WTC11 (cell line): ENCODE measurements around the gene LYL1. TPM values are rescaled to one million over a fixed set of nuclear protein-coding genes. Genes with fewer than 3 reads are reported as not detected.

Experiments
- ATAC-seq: fragments of 200-7000 bp; cut with Tn5 transposase; 2 replicates; pipeline ENCODE4 v1.10.0; 2021; ENCODE audit warnings: mild to moderate bottlenecking, moderate library complexity
- CTCF ChIA-PET: fragments of 300-600 bp; sonication (Branson Sonifier 250); formaldehyde crosslinking; loops from one replicate; lab custom pipeline; 2021; ENCODE audit warnings: antibody characterized with exemption; lab: Charles Lee
- POLR2A ChIA-PET: fragments of 350-600 bp; sonication (Branson Sonifier 250); formaldehyde crosslinking; loops from one replicate; lab custom pipeline; 2021; ENCODE audit warnings: antibody characterized with exemption; lab: Charles Lee
- DNase-seq: peaks from one replicate; pipeline ENCODE4 v3.0.0; 2021; ENCODE audit warnings: low spot score
- H3K27ac Mint-ChIP-seq: 2 replicates; pipeline ENCODE4 v1.8.0; 2021; ENCODE audit warnings: mixed read lengths
- H3K27me3 Mint-ChIP-seq: 2 replicates; pipeline ENCODE4 v1.8.0; 2021; ENCODE audit warnings: low read depth, mild to moderate bottlenecking, moderate library complexity, mixed read lengths
- H3K36me3 Mint-ChIP-seq: 2 replicates; pipeline ENCODE4 v1.8.0; 2021; ENCODE audit warnings: mixed read lengths
- H3K4me1 Mint-ChIP-seq: 2 replicates; pipeline ENCODE4 v1.8.0; 2022; ENCODE audit warnings: mixed read lengths
- H3K4me3 Mint-ChIP-seq: 2 replicates; pipeline ENCODE4 v1.8.0; 2021; ENCODE audit warnings: mild to moderate bottlenecking, moderate library complexity, mixed read lengths
- H3K9me3 Mint-ChIP-seq: 2 replicates; pipeline ENCODE4 v1.8.0; 2021; ENCODE audit warnings: mixed read lengths
- CREM ChIP-seq: sonication (generic); formaldehyde crosslinking; IDR thresholded peaks from 2 replicates; pipeline ENCODE4 v1.8.1; 2022; ENCODE audit warnings: mild to moderate bottlenecking, missing genetic modification reagents, moderate library complexity
- RELA ChIP-seq: sonication (generic); formaldehyde crosslinking; IDR thresholded peaks from 2 replicates; pipeline ENCODE4 v1.8.1; 2022; ENCODE audit warnings: missing genetic modification reagents, mild to moderate bottlenecking, borderline replicate concordance
- SMAD3 ChIP-seq: sonication (generic); formaldehyde crosslinking; IDR thresholded peaks from 2 replicates; pipeline ENCODE4 v1.8.0; 2022; ENCODE audit warnings: missing genetic modification reagents, mild to moderate bottlenecking, borderline replicate concordance
- SOX15 ChIP-seq: fragments of 250-450 bp; sonication (Bioruptor Pico); IDR thresholded peaks from 2 replicates; pipeline ENCODE4 v1.9.0; 2021; ENCODE audit warnings: mild to moderate bottlenecking
- TEAD1 ChIP-seq: sonication (generic); formaldehyde crosslinking; IDR thresholded peaks from 2 replicates; pipeline ENCODE4 v1.8.0; 2022; ENCODE audit warnings: mild to moderate bottlenecking, missing genetic modification reagents
- ZNF317 ChIP-seq: sonication (generic); formaldehyde crosslinking; IDR thresholded peaks from 2 replicates; pipeline ENCODE4 v1.8.1; 2023; ENCODE audit warnings: low read depth, mild to moderate bottlenecking, moderate library complexity, missing genetic modification reagents, borderline replicate concordance
- total RNA-seq: library from RNA; stranded (reverse); gene quantifications from 3 replicates; pipeline ENCODE4 v1.2.3, GENCODE V29; 2021
- TF ChIP-seq, protein P1 (sequence below): sonication (generic); formaldehyde crosslinking; IDR thresholded peaks from 2 replicates; pipeline ENCODE4 v1.8.1; 2023; ENCODE audit warnings: mild to moderate bottlenecking, missing genetic modification reagents
- TF ChIP-seq, protein P2 (sequence below): sonication (generic); formaldehyde crosslinking; IDR thresholded peaks from 2 replicates; pipeline ENCODE4 v1.8.0; 2022; ENCODE audit warnings: mild to moderate bottlenecking, missing genetic modification reagents
- TF ChIP-seq, protein P3 (sequence below): fragments of 250-450 bp; sonication (Bioruptor Pico); IDR thresholded peaks from 2 replicates; pipeline ENCODE4 v1.9.0; 2021; ENCODE audit warnings: mild to moderate bottlenecking, borderline replicate concordance
- TF ChIP-seq, protein P4 (sequence below): sonication (generic); formaldehyde crosslinking; conservative IDR thresholded peaks from 2 replicates; pipeline ENCODE4 v1.8.1; 2023; ENCODE audit warnings: mild to moderate bottlenecking, low read depth, missing genetic modification reagents, moderate library complexity
- TF ChIP-seq, protein P5 (sequence below): sonication (generic); formaldehyde crosslinking; IDR thresholded peaks from 2 replicates; pipeline ENCODE4 v1.8.0; 2023; ENCODE audit warnings: missing genetic modification reagents, mild to moderate bottlenecking, borderline replicate concordance
- TF ChIP-seq, protein P6 (sequence below): sonication (generic); formaldehyde crosslinking; IDR thresholded peaks from 2 replicates; pipeline ENCODE4 v1.8.1; 2022; ENCODE audit warnings: low read depth, missing genetic modification reagents, borderline replicate concordance

Gene LYL1
- total RNA-seq, 1 experiment from 2014 or later: 1.2 TPM

DNA sequence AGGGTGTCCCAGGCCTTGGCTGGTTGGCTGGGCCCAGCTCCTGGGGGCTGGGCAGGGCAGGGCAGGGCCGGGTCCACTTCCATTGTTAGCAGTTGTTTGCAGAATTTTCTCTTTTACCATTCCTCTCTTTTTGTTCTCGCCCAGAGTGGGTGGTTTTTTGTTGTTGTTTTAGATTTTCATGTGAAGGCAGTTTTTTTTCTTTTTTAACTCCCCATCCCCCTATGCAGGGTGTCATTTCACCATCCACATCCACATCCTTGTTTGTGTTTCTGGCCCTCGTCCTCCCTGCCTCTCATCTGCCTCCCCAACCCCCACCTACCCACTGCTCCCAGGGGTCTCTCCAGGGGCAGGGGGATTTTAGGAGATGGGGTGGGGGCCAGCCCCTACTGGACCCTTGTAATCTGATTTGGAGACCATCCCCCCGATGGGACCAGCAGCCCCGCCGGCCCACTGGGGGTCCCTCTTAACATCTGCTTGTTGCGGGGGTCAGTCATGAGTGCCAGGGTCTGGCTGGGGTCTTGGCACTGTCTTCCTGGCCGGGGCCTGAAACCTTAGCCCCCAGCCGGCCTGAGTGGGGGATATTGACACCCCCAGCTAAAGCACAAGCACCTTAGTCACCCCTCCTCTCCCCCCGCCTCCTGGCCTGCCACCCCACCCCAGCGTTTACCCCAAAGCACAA, 37.1 kb upstream of the LYL1 start (continued):
- TF ChIP-seq ZNF317 (no peak), SOX15 (CRISPR knock-in tag) (no peak)
- TF ChIP-seq, protein P1, sequence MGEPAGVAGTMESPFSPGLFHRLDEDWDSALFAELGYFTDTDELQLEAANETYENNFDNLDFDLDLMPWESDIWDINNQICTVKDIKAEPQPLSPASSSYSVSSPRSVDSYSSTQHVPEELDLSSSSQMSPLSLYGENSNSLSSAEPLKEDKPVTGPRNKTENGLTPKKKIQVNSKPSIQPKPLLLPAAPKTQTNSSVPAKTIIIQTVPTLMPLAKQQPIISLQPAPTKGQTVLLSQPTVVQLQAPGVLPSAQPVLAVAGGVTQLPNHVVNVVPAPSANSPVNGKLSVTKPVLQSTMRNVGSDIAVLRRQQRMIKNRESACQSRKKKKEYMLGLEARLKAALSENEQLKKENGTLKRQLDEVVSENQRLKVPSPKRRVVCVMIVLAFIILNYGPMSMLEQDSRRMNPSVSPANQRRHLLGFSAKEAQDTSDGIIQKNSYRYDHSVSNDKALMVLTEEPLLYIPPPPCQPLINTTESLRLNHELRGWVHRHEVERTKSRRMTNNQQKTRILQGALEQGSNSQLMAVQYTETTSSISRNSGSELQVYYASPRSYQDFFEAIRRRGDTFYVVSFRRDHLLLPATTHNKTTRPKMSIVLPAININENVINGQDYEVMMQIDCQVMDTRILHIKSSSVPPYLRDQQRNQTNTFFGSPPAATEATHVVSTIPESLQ: no peak

DNA sequence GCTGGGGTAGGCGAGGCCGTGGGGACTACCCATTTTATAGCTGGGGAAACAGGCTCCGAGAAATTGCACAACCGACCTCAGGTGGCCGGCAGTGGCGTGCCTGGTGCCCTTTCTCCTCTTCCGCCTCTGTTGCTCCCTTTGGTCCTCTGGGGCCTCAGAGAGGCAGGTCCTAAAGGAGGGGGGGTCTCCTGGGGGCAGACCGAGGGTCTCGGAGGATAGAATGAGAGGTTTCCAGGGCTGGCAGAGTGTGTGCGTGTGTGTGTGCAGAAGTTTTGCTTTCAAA, 36.2 kb upstream of the LYL1 start:
- H3K36me3 Mint-ChIP-seq: peaks cover 31% of the 10 kb centered on the region
- H3K27ac Mint-ChIP-seq: no peak overlapping the region
- ChIA-PET CTCF (interaction anchor here (1.6 kb wide), 1 partner anchor 12 kb away, joined by 5 read pairs; the partner anchor contains the start of genes IER2 and STX10), POLR2A (interaction anchor here (0.9 to 1.4 kb wide), 2 partner anchors 14 to 26 kb away, joined by 3 read pairs; no protein-coding TSS in a partner anchor)
- H3K4me3 Mint-ChIP-seq: no peak overlapping the region
- ATAC-seq: no peak
- H3K9me3 Mint-ChIP-seq: no peaks in the 10 kb centered on the region
- peaks cover 8% of the 10 kb centered on the region for H3K4me1 Mint-ChIP-seq
- no peak for DNase-seq
- no peaks in the 10 kb centered on the region for H3K27me3 Mint-ChIP-seq
- TF ChIP-seq, protein P2, sequence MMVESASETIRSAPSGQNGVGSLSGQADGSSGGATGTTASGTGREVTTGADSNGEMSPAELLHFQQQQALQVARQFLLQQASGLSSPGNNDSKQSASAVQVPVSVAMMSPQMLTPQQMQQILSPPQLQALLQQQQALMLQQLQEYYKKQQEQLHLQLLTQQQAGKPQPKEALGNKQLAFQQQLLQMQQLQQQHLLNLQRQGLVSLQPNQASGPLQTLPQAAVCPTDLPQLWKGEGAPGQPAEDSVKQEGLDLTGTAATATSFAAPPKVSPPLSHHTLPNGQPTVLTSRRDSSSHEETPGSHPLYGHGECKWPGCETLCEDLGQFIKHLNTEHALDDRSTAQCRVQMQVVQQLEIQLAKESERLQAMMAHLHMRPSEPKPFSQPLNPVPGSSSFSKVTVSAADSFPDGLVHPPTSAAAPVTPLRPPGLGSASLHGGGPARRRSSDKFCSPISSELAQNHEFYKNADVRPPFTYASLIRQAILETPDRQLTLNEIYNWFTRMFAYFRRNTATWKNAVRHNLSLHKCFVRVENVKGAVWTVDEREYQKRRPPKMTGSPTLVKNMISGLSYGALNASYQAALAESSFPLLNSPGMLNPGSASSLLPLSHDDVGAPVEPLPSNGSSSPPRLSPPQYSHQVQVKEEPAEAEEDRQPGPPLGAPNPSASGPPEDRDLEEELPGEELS: no peak

DNA sequence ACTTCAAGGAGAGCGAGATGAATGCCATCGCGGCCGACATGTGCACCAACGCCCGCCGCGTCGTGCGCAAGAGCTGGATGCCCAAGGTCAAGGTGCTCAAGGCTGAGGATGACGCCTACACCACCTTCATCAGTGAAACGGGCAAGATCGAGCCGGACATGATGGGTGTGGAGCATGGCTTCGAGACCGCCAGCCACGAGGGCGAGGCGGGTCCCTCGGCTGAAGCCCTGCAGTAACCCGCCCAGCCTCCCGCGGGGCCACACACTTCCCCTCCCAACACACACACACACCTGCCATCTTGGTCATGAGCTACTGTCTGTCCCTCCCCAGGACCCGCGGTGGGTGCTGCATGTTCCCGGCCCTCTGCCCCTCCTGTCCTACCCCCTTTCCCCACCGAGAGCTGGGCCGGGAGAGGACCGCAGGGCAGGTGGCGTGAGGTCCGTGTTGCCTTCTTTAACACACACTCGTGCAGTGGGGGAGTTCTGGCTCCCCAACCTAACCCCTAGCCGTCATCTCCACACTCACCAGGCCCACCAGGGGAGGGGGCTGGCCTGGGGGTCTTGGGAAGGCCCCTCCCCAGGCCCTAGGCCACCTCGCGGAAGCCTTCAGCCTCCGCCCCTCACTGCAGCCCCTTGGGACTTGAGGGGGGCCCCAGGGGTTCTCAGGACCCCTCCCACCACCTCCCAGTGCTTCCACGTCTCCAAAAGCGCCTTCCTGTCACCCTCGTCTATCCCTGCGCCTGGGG, 35.7 kb upstream of the LYL1 start:
- ChIA-PET POLR2A (interaction anchor here (0.9 to 1.4 kb wide), 2 partner anchors 14 to 27 kb away, joined by 3 read pairs; no protein-coding TSS in a partner anchor), CTCF (interaction anchor here (1.6 kb wide), 1 partner anchor 12 kb away, joined by 5 read pairs; the partner anchor contains the start of genes IER2 and STX10)
- Mint-ChIP-seq H3K27ac (no peak overlapping the region), H3K4me3 (no peak overlapping the region), H3K4me1 (peaks cover 8% of the 10 kb centered on the region), H3K9me3 (no peaks in the 10 kb centered on the region), H3K27me3 (no peaks in the 10 kb centered on the region), H3K36me3 (peaks cover 33% of the 10 kb centered on the region)
- DNase-seq (no peak), ATAC-seq (no peak)
- TF ChIP-seq, protein P3, sequence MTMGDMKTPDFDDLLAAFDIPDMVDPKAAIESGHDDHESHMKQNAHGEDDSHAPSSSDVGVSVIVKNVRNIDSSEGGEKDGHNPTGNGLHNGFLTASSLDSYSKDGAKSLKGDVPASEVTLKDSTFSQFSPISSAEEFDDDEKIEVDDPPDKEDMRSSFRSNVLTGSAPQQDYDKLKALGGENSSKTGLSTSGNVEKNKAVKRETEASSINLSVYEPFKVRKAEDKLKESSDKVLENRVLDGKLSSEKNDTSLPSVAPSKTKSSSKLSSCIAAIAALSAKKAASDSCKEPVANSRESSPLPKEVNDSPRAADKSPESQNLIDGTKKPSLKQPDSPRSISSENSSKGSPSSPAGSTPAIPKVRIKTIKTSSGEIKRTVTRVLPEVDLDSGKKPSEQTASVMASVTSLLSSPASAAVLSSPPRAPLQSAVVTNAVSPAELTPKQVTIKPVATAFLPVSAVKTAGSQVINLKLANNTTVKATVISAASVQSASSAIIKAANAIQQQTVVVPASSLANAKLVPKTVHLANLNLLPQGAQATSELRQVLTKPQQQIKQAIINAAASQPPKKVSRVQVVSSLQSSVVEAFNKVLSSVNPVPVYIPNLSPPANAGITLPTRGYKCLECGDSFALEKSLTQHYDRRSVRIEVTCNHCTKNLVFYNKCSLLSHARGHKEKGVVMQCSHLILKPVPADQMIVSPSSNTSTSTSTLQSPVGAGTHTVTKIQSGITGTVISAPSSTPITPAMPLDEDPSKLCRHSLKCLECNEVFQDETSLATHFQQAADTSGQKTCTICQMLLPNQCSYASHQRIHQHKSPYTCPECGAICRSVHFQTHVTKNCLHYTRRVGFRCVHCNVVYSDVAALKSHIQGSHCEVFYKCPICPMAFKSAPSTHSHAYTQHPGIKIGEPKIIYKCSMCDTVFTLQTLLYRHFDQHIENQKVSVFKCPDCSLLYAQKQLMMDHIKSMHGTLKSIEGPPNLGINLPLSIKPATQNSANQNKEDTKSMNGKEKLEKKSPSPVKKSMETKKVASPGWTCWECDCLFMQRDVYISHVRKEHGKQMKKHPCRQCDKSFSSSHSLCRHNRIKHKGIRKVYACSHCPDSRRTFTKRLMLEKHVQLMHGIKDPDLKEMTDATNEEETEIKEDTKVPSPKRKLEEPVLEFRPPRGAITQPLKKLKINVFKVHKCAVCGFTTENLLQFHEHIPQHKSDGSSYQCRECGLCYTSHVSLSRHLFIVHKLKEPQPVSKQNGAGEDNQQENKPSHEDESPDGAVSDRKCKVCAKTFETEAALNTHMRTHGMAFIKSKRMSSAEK: no peak
- TF ChIP-seq SMAD3 (CRISPR knock-in tag) (no peak), CREM (CRISPR knock-in tag) (no peak), TEAD1 (CRISPR knock-in tag) (no peak), RELA (CRISPR knock-in tag) (no peak)
- TF ChIP-seq, protein P4, sequence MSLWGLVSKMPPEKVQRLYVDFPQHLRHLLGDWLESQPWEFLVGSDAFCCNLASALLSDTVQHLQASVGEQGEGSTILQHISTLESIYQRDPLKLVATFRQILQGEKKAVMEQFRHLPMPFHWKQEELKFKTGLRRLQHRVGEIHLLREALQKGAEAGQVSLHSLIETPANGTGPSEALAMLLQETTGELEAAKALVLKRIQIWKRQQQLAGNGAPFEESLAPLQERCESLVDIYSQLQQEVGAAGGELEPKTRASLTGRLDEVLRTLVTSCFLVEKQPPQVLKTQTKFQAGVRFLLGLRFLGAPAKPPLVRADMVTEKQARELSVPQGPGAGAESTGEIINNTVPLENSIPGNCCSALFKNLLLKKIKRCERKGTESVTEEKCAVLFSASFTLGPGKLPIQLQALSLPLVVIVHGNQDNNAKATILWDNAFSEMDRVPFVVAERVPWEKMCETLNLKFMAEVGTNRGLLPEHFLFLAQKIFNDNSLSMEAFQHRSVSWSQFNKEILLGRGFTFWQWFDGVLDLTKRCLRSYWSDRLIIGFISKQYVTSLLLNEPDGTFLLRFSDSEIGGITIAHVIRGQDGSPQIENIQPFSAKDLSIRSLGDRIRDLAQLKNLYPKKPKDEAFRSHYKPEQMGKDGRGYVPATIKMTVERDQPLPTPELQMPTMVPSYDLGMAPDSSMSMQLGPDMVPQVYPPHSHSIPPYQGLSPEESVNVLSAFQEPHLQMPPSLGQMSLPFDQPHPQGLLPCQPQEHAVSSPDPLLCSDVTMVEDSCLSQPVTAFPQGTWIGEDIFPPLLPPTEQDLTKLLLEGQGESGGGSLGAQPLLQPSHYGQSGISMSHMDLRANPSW (CRISPR knock-in tag): no peak
- TF ChIP-seq, protein P5, sequence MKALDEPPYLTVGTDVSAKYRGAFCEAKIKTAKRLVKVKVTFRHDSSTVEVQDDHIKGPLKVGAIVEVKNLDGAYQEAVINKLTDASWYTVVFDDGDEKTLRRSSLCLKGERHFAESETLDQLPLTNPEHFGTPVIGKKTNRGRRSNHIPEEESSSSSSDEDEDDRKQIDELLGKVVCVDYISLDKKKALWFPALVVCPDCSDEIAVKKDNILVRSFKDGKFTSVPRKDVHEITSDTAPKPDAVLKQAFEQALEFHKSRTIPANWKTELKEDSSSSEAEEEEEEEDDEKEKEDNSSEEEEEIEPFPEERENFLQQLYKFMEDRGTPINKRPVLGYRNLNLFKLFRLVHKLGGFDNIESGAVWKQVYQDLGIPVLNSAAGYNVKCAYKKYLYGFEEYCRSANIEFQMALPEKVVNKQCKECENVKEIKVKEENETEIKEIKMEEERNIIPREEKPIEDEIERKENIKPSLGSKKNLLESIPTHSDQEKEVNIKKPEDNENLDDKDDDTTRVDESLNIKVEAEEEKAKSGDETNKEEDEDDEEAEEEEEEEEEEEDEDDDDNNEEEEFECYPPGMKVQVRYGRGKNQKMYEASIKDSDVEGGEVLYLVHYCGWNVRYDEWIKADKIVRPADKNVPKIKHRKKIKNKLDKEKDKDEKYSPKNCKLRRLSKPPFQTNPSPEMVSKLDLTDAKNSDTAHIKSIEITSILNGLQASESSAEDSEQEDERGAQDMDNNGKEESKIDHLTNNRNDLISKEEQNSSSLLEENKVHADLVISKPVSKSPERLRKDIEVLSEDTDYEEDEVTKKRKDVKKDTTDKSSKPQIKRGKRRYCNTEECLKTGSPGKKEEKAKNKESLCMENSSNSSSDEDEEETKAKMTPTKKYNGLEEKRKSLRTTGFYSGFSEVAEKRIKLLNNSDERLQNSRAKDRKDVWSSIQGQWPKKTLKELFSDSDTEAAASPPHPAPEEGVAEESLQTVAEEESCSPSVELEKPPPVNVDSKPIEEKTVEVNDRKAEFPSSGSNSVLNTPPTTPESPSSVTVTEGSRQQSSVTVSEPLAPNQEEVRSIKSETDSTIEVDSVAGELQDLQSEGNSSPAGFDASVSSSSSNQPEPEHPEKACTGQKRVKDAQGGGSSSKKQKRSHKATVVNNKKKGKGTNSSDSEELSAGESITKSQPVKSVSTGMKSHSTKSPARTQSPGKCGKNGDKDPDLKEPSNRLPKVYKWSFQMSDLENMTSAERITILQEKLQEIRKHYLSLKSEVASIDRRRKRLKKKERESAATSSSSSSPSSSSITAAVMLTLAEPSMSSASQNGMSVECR (CRISPR knock-in tag): no peak
- TF ChIP-seq, protein P6, sequence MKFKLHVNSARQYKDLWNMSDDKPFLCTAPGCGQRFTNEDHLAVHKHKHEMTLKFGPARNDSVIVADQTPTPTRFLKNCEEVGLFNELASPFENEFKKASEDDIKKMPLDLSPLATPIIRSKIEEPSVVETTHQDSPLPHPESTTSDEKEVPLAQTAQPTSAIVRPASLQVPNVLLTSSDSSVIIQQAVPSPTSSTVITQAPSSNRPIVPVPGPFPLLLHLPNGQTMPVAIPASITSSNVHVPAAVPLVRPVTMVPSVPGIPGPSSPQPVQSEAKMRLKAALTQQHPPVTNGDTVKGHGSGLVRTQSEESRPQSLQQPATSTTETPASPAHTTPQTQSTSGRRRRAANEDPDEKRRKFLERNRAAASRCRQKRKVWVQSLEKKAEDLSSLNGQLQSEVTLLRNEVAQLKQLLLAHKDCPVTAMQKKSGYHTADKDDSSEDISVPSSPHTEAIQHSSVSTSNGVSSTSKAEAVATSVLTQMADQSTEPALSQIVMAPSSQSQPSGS (CRISPR knock-in tag): no peak
